Cardiac muscle cell (in vitro differentiated cells and primary cell): Measurements from ENCODE around the gene BPHL. TPM values are rescaled to one million over a fixed set of nuclear protein-coding genes. Genes with fewer than 3 reads are reported as not detected.
"Not testable (repeated sequence)": the region's sequence is repeated elsewhere in the genome, so short reads cannot be mapped to it uniquely, and the experiment has no call there.

Experiments
- DNase-seq, 2 donors: peaks; one replicate each; pipeline versions ENCODE4 v3.0.0 to v3.0.0-alpha.2; 2010 to 2017; ENCODE audit warnings: low read depth in 1 of 2, low spot score in 1 of 2
- H3K27ac ChIP-seq: fragments of 200-600 bp; sonication (generic); 2 replicates; pipeline ENCODE4 v1.5.1; 2016
- H3K27me3 ChIP-seq: fragments of 200-600 bp; sonication (generic); 2 replicates; pipeline ENCODE4 v1.6.0; 2016; ENCODE audit warnings: control low read depth
- H3K36me3 ChIP-seq: fragments of 200-600 bp; sonication (generic); 2 replicates; pipeline ENCODE4 v1.5.1; 2016; ENCODE audit warnings: control low read depth
- H3K4me1 ChIP-seq: fragments of 200-600 bp; sonication (generic); 2 replicates; pipeline ENCODE4 v1.8.1; 2017; ENCODE audit warnings: low read depth, mild to moderate bottlenecking, mixed run types
- H3K4me3 ChIP-seq: fragments of 200-600 bp; sonication (generic); 2 replicates; pipeline ENCODE4 v1.5.1; 2016; ENCODE audit warnings: mild to moderate bottlenecking
- H3K9me3 ChIP-seq: fragments of 200-600 bp; sonication (generic); 2 replicates; pipeline ENCODE4 v1.5.1; 2017; ENCODE audit warnings: low read depth, mild to moderate bottlenecking, control low read depth
- CTCF ChIP-seq: IDR thresholded peaks from 2 replicates; pipeline ENCODE4 v1.5.1; 2012; ENCODE audit warnings: low read depth, mild to moderate bottlenecking, low read length
- polyA plus RNA-seq: library from polyadenylated mRNA; unstranded; fragments of >200 nt; fragmentation: Nextera tagmentation; extraction: Ambion mirVana; gene quantifications from 2 replicates; pipeline ENCODE4 v1.2.1, GENCODE V29; 2016
- total RNA-seq: library from RNA; depleted of rRNA; stranded (reverse); fragments of >200 nt; gene quantifications from 2 replicates; pipeline ENCODE4 v1.2.3, GENCODE V29; 2016

The BPHL gene
- total and polyA plus RNA-seq, 2 experiments from 2014 or later = 27.2 to 72.2 TPM

DNA sequence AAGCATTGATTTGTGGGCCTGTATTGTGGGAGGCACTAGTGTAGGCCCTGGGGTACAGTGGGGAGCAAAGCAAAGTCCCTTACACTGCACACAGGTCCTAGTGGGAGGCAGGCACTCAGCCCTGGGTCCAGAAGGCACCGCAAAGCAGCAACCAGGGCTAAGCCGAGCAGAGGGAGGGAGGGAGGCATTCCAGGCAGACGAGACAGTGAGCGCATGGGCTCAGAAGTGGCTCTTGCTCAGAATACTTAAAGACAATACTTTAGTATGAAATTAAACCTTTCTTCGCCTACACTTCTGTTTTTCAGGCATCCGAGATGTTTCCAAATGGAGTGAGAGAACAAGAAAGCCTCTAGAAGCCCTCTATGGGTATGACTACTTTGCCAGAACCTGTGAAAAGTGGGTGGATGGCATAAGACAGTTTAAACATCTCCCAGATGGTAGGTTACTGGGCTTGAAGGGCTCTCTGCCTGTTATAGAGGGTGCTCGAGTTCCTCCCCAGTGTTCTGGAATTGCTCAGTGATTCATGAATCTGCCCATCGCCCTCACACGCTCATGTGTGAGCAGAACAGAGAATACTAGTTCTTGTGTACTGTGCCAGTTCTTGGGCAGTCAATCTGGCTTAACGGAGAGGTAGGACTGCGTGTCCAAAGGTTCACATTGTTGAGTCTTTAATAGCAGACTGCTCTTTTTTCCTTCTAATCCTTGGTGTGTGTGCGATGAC, 18.7 kb downstream of the BPHL start:
- no peaks in the 10 kb centered on the region for H3K4me1 ChIP-seq
- peaks cover 53% of the 10 kb centered on the region for H3K36me3 ChIP-seq
- no peak overlapping the region for H3K4me3 ChIP-seq
- no peak for DNase-seq
- no peak for TF ChIP-seq CTCF
- no peaks in the 10 kb centered on the region for H3K9me3 ChIP-seq
- no peaks in the 10 kb centered on the region for H3K27me3 ChIP-seq
- no peak overlapping the region for H3K27ac ChIP-seq

DNA sequence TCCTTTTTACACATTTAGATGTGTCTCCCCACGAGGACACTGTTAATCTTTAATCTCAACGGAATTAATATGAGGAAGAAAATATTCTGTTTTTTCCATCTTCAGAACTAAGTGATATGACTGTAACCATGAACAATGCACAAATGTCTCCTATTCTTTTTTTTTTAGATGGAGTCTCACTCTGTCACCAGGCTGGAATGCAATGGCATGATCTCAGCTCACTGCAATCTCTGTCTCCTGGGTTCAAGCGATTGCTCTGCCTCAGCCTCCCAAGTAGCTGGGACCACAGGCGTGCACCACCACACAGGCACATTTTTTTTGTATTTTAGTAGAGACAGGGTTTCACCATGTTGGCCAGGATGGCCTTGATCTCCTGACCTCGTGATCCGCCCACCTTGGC, 19.4 kb downstream of the BPHL start:
- not testable (repeated sequence) for DNase-seq, H3K27ac ChIP-seq, H3K27me3 ChIP-seq, H3K4me1 ChIP-seq, H3K9me3 ChIP-seq, H3K4me3 ChIP-seq
- H3K36me3 ChIP-seq = peaks cover 57% of the 10 kb centered on the region

DNA sequence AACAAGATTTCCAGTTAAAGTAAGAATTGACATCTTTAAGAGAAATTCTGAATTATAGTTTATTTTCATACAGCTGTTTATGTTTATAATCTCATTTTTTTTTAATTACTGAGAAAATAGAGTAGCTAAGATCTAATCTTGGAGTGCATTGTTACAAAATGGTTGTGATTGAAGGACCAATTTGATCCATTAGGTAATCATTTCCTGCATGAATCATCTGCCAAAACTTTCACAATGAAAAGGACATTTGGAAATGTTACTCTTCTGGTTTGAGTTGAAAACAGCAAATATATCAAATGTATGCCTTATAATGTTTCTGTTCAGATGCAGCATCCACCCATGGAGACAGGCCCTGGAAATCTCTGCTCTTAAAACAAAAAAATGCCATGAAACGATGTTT, 19.8 kb downstream of the BPHL start:
- H3K36me3 ChIP-seq = peaks cover 60% of the 10 kb centered on the region
- no peak overlapping the region for H3K27ac ChIP-seq
- peak in 1 of 2 donors; percentile 60 for DNase-seq
- H3K27me3 ChIP-seq = no peaks in the 10 kb centered on the region
- no peak overlapping the region for H3K4me3 ChIP-seq
- no peaks in the 10 kb centered on the region for H3K9me3 ChIP-seq
- no peaks in the 10 kb centered on the region for H3K4me1 ChIP-seq
- no peak for TF ChIP-seq CTCF

GRCh38 chr6:3139090-3139903, 20.8 kb downstream of the BPHL start:
- no peaks in the 10 kb centered on the region for H3K4me1 ChIP-seq
- TF ChIP-seq CTCF = no peak
- no peaks in the 10 kb centered on the region for H3K9me3 ChIP-seq
- no peak overlapping the region for H3K27ac ChIP-seq
- peak in 1 of 2 donors; percentile 48 for DNase-seq
- H3K27me3 ChIP-seq = no peaks in the 10 kb centered on the region
- H3K4me3 ChIP-seq = no peak overlapping the region
- peaks cover 60% of the 10 kb centered on the region for H3K36me3 ChIP-seq

GRCh38 chr6:3140201-3140600, 21.7 kb downstream of the BPHL start:
- DNase-seq = no peak
- no peaks in the 10 kb centered on the region for H3K27me3 ChIP-seq
- no peak overlapping the region for H3K4me3 ChIP-seq
- H3K36me3 ChIP-seq = peaks cover 60% of the 10 kb centered on the region
- H3K4me1 ChIP-seq = no peaks in the 10 kb centered on the region
- H3K27ac ChIP-seq = no peak overlapping the region
- H3K9me3 ChIP-seq = no peaks in the 10 kb centered on the region
- no peak for TF ChIP-seq CTCF

- H3K4me1 ChIP-seq = no peaks in the 10 kb centered on the region
- no peak overlapping the region for H3K27ac ChIP-seq
- H3K36me3 ChIP-seq = peaks cover 49% of the 10 kb centered on the region
- no peak for TF ChIP-seq CTCF
- no peaks in the 10 kb centered on the region for H3K27me3 ChIP-seq
- DNase-seq = no peak
- H3K9me3 ChIP-seq = no peaks in the 10 kb centered on the region
- no peak overlapping the region for H3K4me3 ChIP-seq
These were observed 24.0 kb downstream of the BPHL start for GRCh38 chr6:3142536-3142935.
